GM12878 (cell line): Measurements from ENCODE around the gene COG1. TPM values are rescaled to one million over a fixed set of nuclear protein-coding genes. Genes with fewer than 3 reads are reported as not detected.

Experiments
- ATAC-seq: fragments of 200-7000 bp; cut with Tn5 transposase; 3 replicates; pipeline ENCODE4 v1.9.1; 2020; ENCODE audit warnings: mild to moderate bottlenecking, moderate library complexity
- BruUV-seq: library from RNA; stranded (reverse); fragments of 400-500 nt; replicated peaks from 2 replicates; lab custom pipeline; 2021; lab: Mats Ljungman, UMichigan
- CTCF ChIA-PET: fragments of 300-600 bp; sonication (Branson Sonifier 250); formaldehyde crosslinking; extraction: SDS; loops from one replicate; lab custom pipeline; 2021; ENCODE audit warnings: inconsistent platforms; lab: Yijun Ruan, JAX
- POLR2A ChIA-PET: fragments of 350-600 bp; formaldehyde crosslinking; extraction: SDS; loops from one replicate; lab custom pipeline; 2021; ENCODE audit warnings: inconsistent platforms; lab: Charles Lee
- RAD21 ChIA-PET: fragments of 300-600 bp; sonication (Branson Sonifier 250); formaldehyde crosslinking; loops from one replicate; lab custom pipeline; 2023; ENCODE audit warnings: antibody characterized with exemption; ENCODE audit not compliant: unreplicated experiment; lab: Charles Lee
- SMC1A ChIA-PET: fragments of 300-600 bp; sonication (Branson Sonifier 250); formaldehyde crosslinking; loops from one replicate; lab custom pipeline; 2023; ENCODE audit not compliant: unreplicated experiment, uncharacterized antibody; lab: Charles Lee
- DNase-seq: peaks from one replicate; pipeline ENCODE4 v3.0.0-alpha.2; 2011; ENCODE audit warnings: low read depth, low spot score
- FAIRE-seq: peaks from 3 replicates; lab custom pipeline; 2011; peaks lifted over from hg19 to GRCh38; lab: Jason Lieb, UNC
- H2AFZ ChIP-seq: 2 replicates; pipeline ENCODE4 v1.6.0; 2011; ENCODE audit warnings: low read depth, low read length, control low read depth; ENCODE audit not compliant: control insufficient read depth
- H3K27ac ChIP-seq: 2 replicates; pipeline ENCODE4 v1.5.1; 2011; ENCODE audit warnings: control low read depth; ENCODE audit not compliant: control insufficient read depth, insufficient read depth
- H3K27me3 ChIP-seq, 2 experiments: replicated peaks in 1 of 2; 2 replicates each; pipeline versions ENCODE4 v1.6.0 to v1.6.1; 2011; ENCODE audit warnings: low read length in 1 of 2; ENCODE audit not compliant: control insufficient read depth in 2 of 2, insufficient read depth in 2 of 2
- H3K36me3 ChIP-seq, 2 experiments: 2 replicates each; pipeline ENCODE4 v1.5.1; 2011; ENCODE audit warnings: low read length in 1 of 2; ENCODE audit not compliant: control insufficient read depth in 2 of 2, insufficient read depth in 2 of 2
- H3K4me1 ChIP-seq: 2 replicates; pipeline ENCODE4 v1.6.1; 2011; ENCODE audit warnings: mild to moderate bottlenecking, low read length, moderate library complexity, mixed read lengths; ENCODE audit not compliant: control insufficient read depth, insufficient read depth
- H3K4me2 ChIP-seq: 2 replicates; pipeline ENCODE4 v1.6.0; 2011; ENCODE audit warnings: control low read depth; ENCODE audit not compliant: control insufficient read depth, insufficient read depth
- H3K4me3 ChIP-seq: fragments of 200-600 bp; sonication (generic); 2 replicates; pipeline ENCODE4 v1.5.1; 2016
- H3K79me2 ChIP-seq: 2 replicates; pipeline ENCODE4 v1.6.0; 2011; ENCODE audit warnings: low read length; ENCODE audit not compliant: control insufficient read depth, insufficient read depth
- H3K9ac ChIP-seq: 2 replicates; pipeline ENCODE4 v1.8.0; 2011; ENCODE audit warnings: low read length, control low read depth, mixed read lengths; ENCODE audit not compliant: control insufficient read depth, insufficient read depth
- H3K9me3 ChIP-seq: replicated peaks from 3 replicates; pipeline ENCODE4 v1.5.1; 2011; ENCODE audit warnings: mild to moderate bottlenecking, low read length; ENCODE audit not compliant: control insufficient read depth, insufficient read depth
- H4K20me1 ChIP-seq: 2 replicates; pipeline ENCODE4 v1.6.0; 2011; ENCODE audit not compliant: control insufficient read depth, insufficient read depth
- BHLHE40 ChIP-seq, 2 experiments: fragments of 450-650 bp in 1 of 2; IDR thresholded peaks; 2 replicates each; pipeline ENCODE4 v1.6.1; 2011 to 2017; ENCODE audit warnings: low read depth in 2 of 2, borderline replicate concordance in 1 of 2, improper control_type of control experiment in 1 of 2, low read length in 1 of 2, mild to moderate bottlenecking in 1 of 2
- CREM ChIP-seq: IDR thresholded peaks from 2 replicates; pipeline ENCODE4 v1.6.1; 2014; ENCODE audit warnings: antibody characterized with exemption, low read depth
- FOS ChIP-seq: IDR thresholded peaks from 3 replicates; pipeline ENCODE4 v1.6.1; 2011; ENCODE audit warnings: borderline replicate concordance; ENCODE audit not compliant: insufficient read length; ENCODE audit errors: extremely low read depth
- IKZF1 ChIP-seq: fragments of 450-650 bp; conservative IDR thresholded peaks from 2 replicates; pipeline ENCODE4 v1.6.1; 2017; ENCODE audit warnings: antibody characterized with exemption, mild to moderate bottlenecking
- KLF5 ChIP-seq: fragments of 450-650 bp; IDR thresholded peaks from 2 replicates; pipeline ENCODE4 v1.6.1; 2014; ENCODE audit warnings: mild to moderate bottlenecking; ENCODE audit not compliant: partially characterized antibody
- MYC ChIP-seq: IDR thresholded peaks from 2 replicates; pipeline ENCODE4 v1.6.1; 2011; ENCODE audit warnings: mild to moderate bottlenecking, low read length, moderate library complexity, inconsistent platforms; ENCODE audit not compliant: insufficient read depth, insufficient replicate concordance, insufficient read length, severe bottlenecking
- NR2C2 ChIP-seq: IDR thresholded peaks from 2 replicates; pipeline ENCODE4 v1.6.1; 2011; ENCODE audit warnings: borderline replicate concordance, low read depth; ENCODE audit not compliant: control insufficient read depth, insufficient read length
- POLR2AphosphoS5 ChIP-seq: IDR thresholded peaks from 2 replicates; pipeline ENCODE4 v1.6.1; 2011; ENCODE audit warnings: mild to moderate bottlenecking, low read length, inconsistent platforms
- TBL1XR1 ChIP-seq: IDR thresholded peaks from 2 replicates; pipeline ENCODE4 v1.6.1; 2012; ENCODE audit warnings: low read depth, low read length, improper control_type of control experiment
- WGBS: methylation state at CpG from one replicate; pipeline ENCODE4 v1.1.6; 2016; ENCODE audit warnings: low lambda C conversion rate; ENCODE audit not compliant: insufficient replicate concordance, insufficient coverage; ENCODE audit errors: missing lambda C conversion rate; 5-methylcytosine and 5-hydroxymethylcytosine counted together
- in situ Hi-C: fragments of 300-500 bp; cut with MboI; formaldehyde crosslinking; loops from 9 replicates; pipeline ENCODE4 v1.14.3; 2018; ENCODE audit warnings: mixed read lengths
- intact Hi-C: fragments of 100-400 bp; cut with micrococcal nuclease; formaldehyde crosslinking; loops from one replicate; pipeline ENCODE4 v1.14.2; 2022; ENCODE audit not compliant: unreplicated experiment
- polyA plus RNA-seq, 11 experiments: library from polyadenylated mRNA; depleted of rRNA in 4 of 11; unstranded in 6 of 11; stranded (reverse) in 5 of 11; fragments of >200 nt; fragmentation: Nextera tagmentation in 4 of 11; fragmentation: Illumina TruSeq in 1 of 11; extraction: Ambion mirVana in 4 of 11; extraction: Trizol in 1 of 11; gene quantifications; 1 replicate in 1 of 11; 2 replicates in 10 of 11; pipeline versions ENCODE4 v1.2.1 to v1.2.3, GENCODE V29; 2011 to 2016; ENCODE audit warnings: inconsistent platforms in 2 of 11, missing spikeins in 2 of 11, low read depth in 1 of 11
- total RNA-seq, 4 experiments: library from RNA; depleted of rRNA in 3 of 4; stranded (reverse); fragments of >200 nt in 3 of 4; fragmentation: Illumina TruSeq in 1 of 4; extraction: Trizol in 1 of 4; gene quantifications; 2 replicates each; pipeline versions ENCODE4 v1.2.1 to v1.2.3, GENCODE V29; 2013 to 2021
- TF ChIP-seq, protein P1 (sequence below): fragments of 450-650 bp; IDR thresholded peaks from 2 replicates; pipeline ENCODE4 v1.6.1; 2018; ENCODE audit warnings: borderline replicate concordance, mild to moderate bottlenecking; ENCODE audit not compliant: partially characterized antibody
- TF ChIP-seq, protein P2 (sequence below): fragments of 450-650 bp; formaldehyde crosslinking; IDR thresholded peaks from 2 replicates; pipeline ENCODE4 v1.4.0; 2022; ENCODE audit warnings: mild to moderate bottlenecking, moderate library complexity

Gene COG1
- total and polyA plus RNA-seq, 10 of the 15 experiments (the other 5 are each of a cell fraction or from before 2014, with no cell fraction given) = 10.5 to 24.1 (median 18.1) TPM

DNA sequence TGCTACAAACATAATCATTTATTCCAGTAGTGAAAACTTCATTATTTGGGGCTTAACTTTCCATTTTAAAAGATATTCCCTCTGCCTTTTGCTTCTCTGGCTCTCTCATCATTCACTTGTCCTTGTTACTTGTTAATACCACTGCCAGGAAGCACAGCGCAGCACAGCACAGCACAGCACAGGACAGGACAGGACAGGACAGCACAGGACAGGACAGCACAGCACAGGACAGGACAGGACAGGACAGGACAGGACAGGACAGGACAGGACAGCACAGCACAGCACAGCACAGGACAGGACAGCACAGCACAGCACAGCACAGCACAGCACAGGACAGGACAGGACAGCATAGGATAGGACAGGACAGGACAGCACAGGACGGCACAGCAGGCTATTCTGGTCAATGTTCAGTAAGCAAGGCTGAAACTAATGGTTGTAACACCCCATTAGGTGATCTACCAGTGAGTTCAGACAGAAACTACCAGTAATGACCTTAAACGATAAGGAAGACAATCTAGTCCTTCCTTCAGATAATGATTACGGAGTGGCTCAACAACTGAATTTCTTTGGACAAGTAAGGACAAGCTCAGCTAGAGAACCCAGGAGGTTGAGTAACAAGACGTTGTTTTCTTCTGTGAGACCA lies 31.9 kb downstream of the COG1 start:
- Histone ChIP-seq H2AFZ (no peak overlapping the region), H3K9ac (peak overlapping the region; percentile 16; the same call in 1 of the 2 replicates), H3K4me2 (0 out of 2 replicates have a peak overlapping the region, but pooled peaks have one; percentile 17), H3K27ac (peak overlapping the region; percentile 10; the same call in 1 of the 2 replicates), H3K9me3 (no peaks in the 10 kb centered on the region), H3K4me3 (no peak overlapping the region), H3K4me1 (peaks cover 17% of the 10 kb centered on the region), H3K27me3 (no peaks in the 10 kb centered on the region), H4K20me1 (no peaks in the 10 kb centered on the region), H3K79me2 (peaks cover 50% of the 10 kb centered on the region), H3K36me3 (no peaks in the 10 kb centered on the region; a peak in 1 of 4 replicates)
- ChIA-PET POLR2A (interaction anchor here (0.6 kb wide), 1 partner anchor 33 kb away, joined by 4 read pairs; no protein-coding TSS in a partner anchor), RAD21 (interaction anchor here (1.2 kb wide), 1 partner anchor 498 kb away, joined by 3 read pairs; no protein-coding TSS in a partner anchor), SMC1A (interaction anchor here (8.2 kb wide), 1 partner anchor 32 kb away, joined by 61 read pairs; the partner anchor contains the start of gene COG1), CTCF (interaction anchor here (1.2 to 1.8 kb wide), 3 partner anchors 22 to 33 kb away, joined by 3 to 4 read pairs (median 3); no protein-coding TSS in a partner anchor)
- in situ Hi-C loops = no loop called here
- intact Hi-C loops = no loop called here
- WGBS = 78% methylated on average over 5 of the region's 5 CpGs
- DNase-seq = no peak
- peak; percentile 51 for ATAC-seq
- no TSS peak for BruUV-seq
- TF ChIP-seq, protein P1, sequence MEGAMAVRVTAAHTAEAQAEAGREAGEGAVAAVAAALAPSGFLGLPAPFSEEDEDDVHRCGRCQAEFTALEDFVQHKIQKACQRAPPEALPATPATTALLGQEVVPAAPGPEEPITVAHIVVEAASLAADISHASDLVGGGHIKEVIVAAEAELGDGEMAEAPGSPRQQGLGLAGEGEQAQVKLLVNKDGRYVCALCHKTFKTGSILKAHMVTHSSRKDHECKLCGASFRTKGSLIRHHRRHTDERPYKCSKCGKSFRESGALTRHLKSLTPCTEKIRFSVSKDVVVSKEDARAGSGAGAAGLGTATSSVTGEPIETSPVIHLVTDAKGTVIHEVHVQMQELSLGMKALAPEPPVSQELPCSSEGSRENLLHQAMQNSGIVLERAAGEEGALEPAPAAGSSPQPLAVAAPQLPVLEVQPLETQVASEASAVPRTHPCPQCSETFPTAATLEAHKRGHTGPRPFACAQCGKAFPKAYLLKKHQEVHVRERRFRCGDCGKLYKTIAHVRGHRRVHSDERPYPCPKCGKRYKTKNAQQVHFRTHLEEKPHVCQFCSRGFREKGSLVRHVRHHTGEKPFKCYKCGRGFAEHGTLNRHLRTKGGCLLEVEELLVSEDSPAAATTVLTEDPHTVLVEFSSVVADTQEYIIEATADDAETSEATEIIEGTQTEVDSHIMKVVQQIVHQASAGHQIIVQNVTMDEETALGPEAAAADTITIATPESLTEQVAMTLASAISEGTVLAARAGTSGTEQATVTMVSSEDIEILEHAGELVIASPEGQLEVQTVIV = no peak
- TF ChIP-seq POLR2AphosphoS5 (no peak), TBL1XR1 (no peak), NR2C2 (no peak), CREM (no peak), BHLHE40 (IDR thresholded peaks at IDR 0.05; ENCODE audit: borderline replicate concordance in 1 of 2, low read depth in 2 of 2, low read length in 1 of 2) (no peak), MYC (no peak), KLF5 (no peak), IKZF1 (no peak), FOS (no peak)
- TF ChIP-seq, protein P2, sequence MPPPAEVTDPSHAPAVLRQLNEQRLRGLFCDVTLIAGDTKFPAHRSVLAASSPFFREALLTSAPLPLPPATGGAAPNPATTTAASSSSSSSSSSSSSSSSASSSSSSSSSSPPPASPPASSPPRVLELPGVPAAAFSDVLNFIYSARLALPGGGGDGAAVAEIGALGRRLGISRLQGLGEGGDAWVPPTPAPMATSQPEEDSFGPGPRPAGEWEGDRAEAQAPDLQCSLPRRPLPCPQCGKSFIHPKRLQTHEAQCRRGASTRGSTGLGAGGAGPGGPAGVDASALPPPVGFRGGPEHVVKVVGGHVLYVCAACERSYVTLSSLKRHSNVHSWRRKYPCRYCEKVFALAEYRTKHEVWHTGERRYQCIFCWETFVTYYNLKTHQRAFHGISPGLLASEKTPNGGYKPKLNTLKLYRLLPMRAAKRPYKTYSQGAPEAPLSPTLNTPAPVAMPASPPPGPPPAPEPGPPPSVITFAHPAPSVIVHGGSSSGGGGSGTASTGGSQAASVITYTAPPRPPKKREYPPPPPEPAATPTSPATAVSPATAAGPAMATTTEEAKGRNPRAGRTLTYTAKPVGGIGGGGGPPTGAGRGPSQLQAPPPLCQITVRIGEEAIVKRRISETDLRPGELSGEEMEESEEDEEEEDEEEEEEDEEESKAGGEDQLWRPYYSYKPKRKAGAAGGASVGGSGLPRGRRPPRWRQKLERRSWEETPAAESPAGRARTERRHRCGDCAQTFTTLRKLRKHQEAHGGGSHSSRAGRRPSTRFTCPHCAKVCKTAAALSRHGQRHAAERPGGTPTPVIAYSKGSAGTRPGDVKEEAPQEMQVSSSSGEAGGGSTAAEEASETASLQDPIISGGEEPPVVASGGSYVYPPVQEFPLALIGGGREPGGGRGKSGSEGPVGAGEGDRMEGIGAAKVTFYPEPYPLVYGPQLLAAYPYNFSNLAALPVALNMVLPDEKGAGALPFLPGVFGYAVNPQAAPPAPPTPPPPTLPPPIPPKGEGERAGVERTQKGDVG (CRISPR knock-in tag) = no peak
- no peak for FAIRE-seq
